GM19035 (cell line): Measurements from ENCODE around the gene DCTPP1.
"Not testable (repeated sequence)": the region's sequence is repeated elsewhere in the genome, so short reads cannot be mapped to it uniquely, and the experiment has no call there.

Experiments used
- ATAC-seq: cut with Tn5 transposase; IDR thresholded peaks from one replicate; pipeline ENCODE4 v1.9.1; 2021; ENCODE audit not compliant: unreplicated experiment

Gene DCTPP1

DNA sequence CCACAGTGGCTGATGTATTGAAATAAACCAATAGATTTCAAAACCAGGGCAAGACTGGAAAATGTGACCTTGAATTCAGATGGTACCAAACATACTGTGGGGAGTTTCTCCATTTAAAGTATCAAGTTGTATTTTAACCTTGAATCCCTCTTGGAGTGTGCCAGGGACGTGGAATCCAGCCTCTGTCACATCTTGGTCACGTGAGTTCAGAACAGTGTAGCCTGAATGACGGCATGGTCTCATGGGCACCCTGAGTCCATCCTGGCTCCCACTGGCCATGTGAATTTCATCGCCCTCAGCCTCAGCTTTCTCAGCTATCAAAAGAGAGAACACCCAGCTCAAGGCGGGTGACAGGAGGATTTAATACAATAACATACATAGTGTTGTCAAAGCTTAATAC, 15.7 kb downstream of the DCTPP1 start:
- ATAC-seq, result no peak

DNA sequence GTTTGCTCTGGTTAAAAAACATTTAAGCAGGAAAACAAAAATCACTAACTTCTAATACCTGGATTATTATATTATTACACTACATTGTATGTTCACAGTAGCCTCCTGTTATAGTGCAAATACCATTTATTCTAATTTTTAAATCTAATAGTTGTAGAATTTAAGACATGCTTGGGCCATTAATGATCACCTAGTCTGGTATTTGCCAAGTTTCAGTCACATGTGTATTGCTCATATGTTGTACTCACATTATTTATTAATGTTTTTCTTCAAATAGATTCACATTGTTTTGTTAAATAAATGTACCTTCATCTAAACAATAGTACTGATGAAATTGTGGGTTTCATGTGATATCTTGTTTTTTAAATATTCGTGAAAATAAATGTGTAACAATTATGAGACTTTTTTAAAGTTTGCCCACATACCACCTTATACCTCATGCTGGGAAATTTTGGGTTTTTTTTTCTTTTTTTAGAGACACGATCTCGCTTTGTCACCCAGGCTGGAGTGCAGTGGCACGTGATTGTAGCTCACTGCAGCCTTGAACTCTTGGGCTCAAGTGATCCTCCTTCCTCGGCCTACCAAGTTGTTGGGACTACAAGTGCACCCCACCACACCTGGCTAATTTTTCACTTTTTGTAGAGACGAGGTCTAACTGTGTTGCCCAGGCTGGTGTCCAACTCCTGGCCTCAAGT, 16.6 kb downstream of the DCTPP1 start:
- ATAC-seq, result no peak

DNA sequence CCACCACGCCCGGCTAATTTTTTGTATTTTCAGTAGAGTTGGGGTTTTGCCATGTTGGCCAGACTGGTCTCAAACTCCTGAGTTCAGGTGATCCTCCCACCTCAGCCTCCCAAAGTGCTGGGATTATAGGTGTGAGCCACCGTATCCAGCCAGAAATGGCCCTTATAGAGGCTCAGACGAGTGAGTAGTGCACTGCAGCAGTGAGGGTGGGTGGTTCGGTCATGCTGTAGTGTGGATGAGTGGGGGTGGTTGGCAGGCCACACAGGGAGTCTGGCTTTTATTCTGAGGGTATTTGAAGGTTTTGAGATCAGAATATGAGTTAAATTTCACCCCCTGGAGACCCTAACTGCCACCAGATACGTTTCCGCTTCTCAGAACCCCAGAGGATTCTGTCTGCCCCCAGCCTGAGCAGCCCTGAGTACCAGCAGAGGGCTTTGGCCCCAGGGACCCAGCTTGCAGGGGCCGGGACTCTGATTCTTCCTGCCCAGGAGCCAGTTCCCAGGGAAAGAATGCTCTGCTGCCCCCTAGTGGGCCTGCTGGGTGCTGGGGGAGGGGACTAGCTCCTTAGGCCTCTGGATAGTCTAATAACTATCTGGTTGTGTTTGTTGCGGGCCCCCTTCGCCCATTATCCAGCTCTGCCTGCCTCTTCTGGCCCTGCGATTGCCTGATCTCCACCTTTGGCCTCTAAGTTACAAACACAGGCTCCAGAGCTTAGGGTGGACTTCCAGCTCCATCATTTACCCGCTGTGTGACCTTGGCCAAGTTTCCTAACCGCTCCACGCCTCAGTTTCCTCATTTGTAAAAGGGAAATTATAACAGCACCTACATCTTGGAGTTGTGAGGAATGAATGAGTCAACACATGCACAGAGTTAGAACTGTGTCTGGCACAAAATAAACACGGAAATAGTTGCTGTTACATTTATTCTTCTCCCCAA, 20.4 kb downstream of the DCTPP1 start:
- peak; percentile 38 for ATAC-seq

DNA sequence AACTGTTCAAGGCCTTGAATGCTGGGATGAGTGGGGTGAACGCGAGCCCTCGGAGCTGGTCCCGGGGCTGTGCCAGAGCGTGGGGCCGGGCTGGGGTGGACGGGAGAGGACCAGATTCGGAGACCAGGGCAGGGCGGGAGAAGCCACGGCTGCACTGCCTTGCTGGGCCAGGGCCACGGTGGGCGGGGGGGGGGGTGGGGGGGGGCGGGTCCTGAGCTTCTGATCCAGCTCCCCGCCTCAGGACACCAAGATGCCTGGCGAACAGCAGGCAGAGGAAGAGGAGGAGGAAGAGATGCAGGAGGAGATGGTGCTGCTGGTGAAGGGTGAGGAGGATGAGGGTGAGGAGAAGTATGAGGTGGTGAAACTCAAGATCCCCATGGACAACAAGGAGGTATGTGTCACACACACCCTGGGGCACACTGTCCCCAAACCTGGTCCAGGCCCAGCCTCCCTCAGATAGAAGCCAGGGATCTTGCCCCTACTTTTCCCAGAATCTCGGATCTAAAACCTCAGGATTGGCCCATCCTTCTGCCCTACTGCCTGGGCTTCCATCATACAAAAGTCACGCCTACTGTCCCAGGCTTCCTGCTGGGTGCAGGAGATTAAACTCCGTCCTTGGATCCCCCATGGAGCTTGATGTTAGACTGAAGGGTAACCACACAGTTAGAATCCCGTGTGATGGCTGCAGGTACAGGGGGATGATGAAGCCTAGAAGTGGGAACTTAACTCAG, 21.9 kb downstream of the DCTPP1 start:
- ATAC-seq, result peak; percentile 5

DNA sequence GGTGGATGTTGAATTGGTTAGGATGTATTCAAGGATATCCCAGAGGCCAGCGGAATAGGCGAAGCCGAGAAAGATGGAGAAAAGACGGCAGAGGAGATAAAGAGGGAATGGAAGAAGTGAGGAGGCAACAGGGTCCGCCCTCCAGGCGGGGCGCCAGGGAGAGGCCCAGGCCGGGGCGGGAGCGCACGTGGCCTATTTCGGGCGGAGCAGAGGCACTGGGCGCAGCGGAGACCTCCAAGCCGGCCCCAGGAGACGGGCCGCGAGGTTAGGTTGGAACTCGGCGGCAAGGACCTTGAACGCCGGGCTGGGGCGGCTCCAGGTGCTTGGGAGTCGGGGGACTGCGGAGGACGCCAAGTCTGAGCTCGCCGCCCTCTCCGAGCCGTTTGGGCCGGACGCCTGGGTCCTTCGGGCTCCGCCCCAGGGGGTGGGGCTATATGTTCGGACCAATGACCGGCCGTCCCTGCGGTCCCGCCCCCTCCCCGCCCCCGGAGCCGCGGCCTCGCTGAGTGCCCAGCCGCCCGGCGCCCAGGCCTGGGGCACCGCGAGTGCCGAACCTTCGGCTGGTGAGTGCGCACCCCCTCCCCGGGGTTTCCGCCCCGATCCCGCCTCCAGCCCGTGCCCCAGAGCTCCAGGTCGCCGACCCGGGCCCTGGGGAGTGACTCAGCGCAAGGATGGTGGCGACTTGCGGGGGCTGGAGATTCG, 22.6 kb downstream of the DCTPP1 start, which contains the start of gene ZNF771:
Gene ZNF771 (plus strand): TSS at position 505 of the 702 bp plus-strand sequence. CDS start 448 bp downstream, outside the sequence.
- ATAC-seq, result peak; percentile 81

DNA sequence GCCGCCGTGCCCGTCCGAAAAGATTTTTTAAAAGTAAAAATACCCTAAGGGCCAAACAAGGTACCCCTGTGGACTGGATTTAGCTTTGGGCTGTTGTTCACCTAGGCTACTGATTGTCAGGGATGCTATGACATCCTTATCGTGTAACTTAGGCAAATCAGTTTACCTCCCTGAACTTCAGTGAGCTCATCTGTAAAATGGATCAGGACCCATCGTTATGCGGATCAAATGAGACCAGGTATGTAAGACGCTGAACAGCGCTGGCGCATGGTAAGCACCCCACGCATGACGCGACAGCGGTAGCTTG, 23.1 kb downstream of the DCTPP1 start:
- ATAC-seq, result peak; percentile 6

DNA sequence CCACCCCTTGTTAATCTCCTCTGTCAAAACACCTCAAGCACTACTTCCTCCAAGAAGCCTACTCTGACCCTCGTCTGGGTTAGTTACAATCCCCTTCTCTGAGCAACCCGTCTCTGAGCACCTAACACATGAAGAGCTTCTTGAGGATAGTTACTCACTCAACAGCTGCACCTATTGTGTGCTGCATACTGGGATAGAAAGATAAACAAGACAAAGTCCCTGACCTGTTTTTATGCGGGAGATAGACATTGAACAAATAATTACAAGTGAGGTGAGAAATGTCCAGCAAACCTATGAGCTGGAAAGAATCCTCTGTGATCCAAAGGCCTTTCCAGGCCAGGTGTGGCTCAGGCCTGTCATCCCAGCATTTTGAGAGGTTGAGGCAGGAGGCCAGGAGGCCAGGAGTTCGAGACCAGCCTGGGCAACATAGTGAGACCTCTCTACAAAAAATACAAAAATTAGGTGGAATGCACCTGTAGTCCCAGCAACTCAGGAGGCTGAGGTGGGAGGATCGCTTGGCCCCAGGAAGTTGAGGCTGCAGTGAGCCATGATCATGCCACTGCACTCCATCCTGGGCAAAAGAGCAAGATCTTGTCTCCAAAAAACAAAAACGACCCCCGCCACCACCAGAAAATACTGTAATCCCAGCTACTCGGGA, 27.9 kb downstream of the DCTPP1 start:
- ATAC-seq, result no peak

DNA sequence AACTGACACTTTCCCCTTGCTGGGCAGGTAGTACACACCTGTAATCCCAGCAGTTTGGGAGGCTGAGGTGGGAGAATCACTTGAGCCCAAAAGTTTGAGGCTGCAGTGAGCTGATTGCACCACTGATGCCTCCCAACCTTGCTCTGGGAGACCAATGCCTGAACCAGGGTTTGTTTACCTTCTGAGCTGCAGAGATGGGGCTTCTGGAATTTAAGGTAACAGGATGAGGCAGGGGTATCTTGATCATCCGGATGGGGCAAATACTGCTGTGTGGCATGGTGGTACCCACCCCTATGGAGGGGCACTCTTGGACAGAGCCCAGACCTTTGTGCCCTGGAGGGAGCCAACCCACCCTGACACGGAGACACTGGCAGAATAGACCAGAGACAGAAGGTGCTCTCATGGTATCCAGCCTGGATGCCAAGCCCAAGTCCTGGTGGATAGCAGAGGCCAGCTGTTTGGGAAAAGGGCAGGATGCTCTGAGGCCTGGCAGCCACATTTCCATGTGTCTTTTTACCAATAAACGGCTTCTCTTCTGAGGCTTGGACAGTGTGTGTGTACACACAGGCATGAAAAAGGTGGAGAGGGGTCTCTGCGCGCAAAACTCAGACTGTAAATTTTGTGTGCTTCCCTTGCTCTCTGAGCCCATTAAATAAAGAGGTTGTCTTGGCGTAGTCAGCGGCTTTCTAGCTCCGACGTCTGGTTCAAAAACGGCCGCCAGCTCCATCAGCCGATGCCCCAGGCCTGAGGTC, 30.2 kb downstream of the DCTPP1 start:
- ATAC-seq, result no peak

DNA sequence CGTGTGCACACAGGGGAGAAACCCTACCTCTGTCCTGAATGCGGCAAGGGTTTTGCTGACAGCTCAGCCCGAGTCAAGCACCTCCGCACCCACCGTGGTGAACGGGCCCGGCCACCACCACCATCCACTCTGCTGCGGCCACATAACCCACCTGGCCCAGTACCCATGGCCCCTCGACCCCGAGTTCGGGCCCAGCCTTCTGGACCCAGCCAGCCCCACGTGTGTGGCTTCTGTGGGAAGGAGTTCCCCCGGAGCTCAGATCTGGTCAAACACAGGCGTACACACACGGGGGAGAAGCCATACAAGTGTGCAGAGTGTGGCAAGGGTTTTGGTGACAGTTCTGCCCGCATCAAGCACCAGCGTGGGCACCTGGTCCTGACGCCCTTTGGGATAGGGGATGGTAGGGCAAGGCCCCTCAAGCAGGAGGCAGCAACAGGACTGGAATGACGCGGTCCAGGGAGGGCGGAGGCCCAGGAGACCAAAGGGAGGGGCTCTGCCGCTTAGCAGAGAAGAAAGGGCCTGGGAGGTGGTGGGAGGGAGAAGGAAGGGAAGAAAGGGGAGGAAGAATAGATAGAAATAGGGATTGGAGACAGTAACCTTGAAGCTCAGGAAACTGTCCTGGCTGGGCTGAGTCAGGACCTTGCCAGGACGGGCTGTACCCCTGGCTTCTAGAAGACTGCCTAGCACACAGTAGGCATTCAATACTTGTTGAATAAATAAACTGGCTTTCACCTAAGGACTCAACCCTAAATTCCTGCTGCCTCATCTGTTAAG, 31.0 kb downstream of the DCTPP1 start:
- ATAC-seq, result no peak

DNA sequence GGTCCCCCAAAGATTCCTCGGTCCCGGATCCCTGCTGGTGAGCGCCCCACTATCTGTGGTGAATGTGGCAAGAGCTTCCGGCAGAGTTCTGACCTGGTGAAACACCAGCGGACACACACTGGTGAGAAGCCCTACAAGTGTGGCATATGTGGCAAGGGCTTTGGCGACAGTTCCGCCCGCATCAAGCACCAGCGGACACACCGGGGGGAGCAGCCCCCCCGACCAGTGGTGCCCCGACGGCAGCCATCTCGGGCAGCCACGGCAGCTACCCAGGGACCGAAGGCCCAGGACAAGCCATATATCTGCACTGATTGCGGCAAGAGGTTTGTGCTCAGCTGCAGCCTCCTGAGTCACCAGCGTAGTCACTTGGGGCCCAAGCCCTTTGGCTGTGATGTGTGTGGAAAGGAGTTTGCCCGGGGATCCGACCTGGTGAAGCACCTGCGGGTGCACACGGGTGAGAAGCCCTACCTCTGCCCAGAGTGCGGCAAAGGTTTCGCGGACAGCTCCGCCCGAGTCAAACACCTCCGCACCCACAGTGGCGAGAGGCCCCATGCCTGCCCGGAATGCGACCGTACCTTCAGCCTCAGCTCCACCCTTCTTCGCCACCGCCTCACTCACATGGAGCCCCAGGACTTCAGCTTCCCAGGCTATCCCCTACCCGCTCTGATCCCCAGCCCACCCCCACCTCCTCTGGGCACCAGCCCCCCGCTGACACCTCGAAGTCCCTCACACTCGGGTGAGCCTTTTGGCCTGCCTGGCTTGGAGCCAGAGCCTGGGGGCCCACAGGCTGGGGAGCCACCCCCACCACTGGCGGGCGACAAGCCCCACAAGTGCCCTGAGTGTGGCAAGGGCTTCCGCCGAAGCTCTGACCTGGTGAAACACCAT, 31.8 kb downstream of the DCTPP1 start:
- no peak for ATAC-seq

DNA sequence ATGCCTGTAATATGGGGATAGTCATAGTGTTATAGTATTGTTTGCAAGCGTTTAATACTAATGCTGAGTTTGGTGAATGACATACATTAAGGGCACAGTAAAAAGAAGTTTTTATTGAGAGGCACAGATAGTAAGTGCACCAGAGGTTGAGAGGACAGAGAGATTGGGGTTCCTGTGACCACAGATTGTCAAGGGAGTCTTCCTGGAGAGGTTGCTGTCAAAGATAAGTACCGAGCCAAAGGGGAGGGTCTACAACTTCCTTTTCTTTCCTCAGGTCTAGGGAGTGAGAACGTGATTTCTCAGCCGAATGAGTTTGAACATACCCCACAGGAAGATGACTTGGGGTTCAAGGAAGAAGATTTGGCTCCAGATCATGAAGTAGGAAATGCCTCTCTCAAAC, 32.8 kb downstream of the DCTPP1 start:
- no peak for ATAC-seq

DNA sequence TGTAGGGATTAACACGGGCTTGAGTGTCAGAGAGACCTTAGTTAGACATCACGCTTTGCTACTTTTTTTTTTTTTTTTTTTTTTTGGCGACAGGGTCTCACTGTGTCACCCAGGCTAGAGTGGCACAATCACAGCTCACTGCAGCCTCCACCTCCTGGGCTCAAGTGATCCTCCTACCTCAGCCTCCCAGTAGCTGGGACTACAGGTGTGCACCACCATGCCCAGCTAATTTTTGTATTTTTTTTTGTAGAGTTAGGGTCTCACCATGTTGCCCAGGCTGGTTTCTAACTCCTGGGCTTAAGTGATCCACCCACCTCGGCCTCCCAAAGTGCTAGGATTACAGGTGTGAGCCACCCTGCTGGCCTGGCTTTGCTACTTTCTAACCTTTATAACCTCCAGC, 33.2 kb downstream of the DCTPP1 start:
- ATAC-seq, result not testable (repeated sequence)

DNA sequence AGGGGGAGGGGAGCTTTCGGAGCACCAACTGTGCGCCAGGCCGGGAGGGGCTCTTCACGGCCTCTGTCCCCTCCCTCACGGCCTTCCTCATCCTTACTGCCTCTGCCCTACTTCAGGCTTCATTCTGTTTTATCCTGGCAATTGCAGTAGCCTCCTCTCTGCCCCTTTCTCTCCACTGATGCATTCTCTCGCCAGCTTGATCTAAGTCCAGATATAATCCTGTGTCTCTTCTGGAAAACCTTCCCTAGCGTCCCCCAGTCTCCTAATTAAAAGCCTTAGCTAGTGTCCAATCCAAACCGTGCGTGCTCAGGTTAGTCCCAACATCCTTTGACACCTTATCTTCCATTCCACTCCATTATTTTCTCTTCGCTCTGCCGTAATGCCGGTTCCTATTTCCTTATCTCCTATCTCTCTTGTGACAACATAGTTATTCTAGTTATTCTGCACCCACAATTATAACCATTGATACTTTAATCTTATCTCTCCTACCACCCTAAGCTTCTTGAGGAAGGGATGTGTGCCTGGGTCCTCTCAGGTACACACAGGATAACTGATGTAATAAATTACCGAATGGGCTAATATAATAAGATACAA, 33.7 kb downstream of the DCTPP1 start:
- ATAC-seq, result no peak

DNA sequence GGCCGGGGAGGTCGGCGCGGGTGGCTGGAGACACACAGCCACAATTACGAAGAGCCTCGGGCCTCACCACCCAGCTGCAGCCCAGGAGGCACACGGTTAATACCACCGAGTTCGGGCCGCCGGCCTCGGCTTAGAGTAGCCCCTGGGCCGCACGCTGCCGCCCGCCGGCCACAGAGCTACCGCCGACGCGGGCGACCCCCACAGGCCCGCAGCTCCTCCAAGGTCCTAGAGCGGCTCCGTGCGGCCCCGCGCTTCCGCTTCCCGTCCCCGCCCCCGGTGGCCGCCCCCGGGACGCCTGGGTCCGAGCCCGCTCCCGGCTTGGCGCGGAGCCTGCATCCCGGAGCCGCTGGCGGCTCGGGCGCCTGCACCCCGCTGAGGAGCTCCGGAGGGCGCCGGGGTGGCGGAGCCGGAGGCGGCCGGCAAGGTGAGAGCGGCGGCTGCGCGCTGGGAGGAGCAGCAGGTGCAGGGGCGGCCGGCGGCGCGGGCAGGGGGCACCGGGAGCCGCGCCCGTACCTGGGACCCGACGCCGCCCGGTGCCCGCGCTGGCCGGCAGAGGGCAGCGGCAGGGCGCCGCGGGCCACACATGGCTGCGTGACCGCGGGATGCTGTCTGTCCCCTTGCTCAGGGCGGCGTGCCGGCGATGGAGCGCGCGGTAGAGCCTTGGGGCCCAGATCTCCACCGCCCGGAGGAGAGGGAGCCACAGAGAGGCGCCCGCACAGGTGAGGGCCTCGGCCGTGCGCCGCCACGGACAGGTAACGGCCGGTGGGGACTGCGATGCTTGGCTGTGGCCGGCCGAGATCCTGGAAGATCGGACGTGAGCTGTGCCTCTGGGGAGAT, 34.5 kb downstream of the DCTPP1 start, which contains the start of gene ZNF48:
Gene ZNF48 (plus strand): TSS at position 266 of the 837 bp plus-strand sequence. CDS start 375 bp downstream, at position 641.
- ATAC-seq, result peak; percentile 65

DNA sequence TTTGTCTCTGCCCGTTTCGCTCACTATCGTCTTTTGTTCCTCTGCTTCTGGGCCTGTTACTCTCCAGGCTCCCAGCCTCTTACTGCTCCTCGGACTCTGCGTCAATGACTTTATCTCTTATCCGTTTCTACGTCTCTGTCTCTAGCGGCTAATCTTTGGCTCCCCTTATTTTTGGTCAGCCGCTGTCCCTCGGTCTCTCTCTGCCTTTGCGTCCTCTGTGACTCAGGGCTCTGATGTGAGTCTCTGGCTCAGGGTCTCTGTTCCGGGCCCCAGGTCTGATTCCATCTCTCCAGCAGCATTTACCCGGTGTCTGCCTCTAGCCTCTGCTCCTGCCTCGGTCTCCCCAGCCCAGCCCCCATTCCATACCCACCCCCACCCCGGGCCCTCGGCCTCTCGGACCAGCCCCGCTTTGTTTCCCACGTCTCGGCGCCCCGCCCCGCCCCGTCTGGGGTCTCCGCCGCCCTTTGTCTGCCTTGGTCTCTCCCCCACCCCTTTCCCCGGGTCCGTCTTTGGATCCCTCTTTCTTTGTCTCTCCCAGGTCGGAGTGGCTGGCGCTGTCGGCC, 35.2 kb downstream of the DCTPP1 start:
- no peak for ATAC-seq

DNA sequence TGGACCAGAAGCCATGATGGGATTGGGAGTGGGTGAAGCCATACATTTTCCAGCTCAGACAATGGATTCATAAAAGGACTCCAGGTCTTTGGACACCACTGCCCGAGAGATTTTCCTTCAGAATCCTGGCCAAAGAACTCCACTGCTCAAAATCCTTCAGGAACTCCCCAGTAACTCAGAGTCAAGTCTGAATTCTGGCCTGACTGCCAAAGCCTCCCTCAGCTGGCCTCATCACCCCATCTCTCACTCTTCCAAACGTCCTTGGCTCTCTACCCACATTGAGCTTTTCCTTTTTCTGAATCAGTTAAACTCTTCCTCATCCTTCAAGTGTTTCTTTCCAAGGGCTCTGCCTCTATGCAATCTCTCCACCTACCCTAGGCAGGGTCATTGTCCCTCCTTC, 46.3 kb downstream of the DCTPP1 start:
- no peak for ATAC-seq
